Vagina (tissue), 2 donors: ENCODE measurements around the gene SGK2.

Source experiments
- POLR2A ChIP-seq, 2 donors: fragments of 450-650 bp; IDR thresholded peaks; one replicate each; pipeline ENCODE4 v1.6.1; 2017; ENCODE audit warnings: antibody characterized with exemption in 2 of 2, mild to moderate bottlenecking in 2 of 2, moderate library complexity in 2 of 2
- POLR2AphosphoS5 ChIP-seq, 2 donors: sonication (generic); formaldehyde crosslinking; IDR thresholded peaks; one replicate each; pipeline ENCODE4 v1.9.0; 2017; ENCODE audit warnings: antibody characterized with exemption in 2 of 2, mild to moderate bottlenecking in 2 of 2, low read depth in 1 of 2; ENCODE audit not compliant: insufficient read depth in 1 of 2

- TF ChIP-seq POLR2A (IDR thresholded peaks at IDR 0.05): no peak
- no peak for TF ChIP-seq POLR2AphosphoS5 (IDR thresholded peaks at IDR 0.05; ENCODE audit: insufficient read depth in 1 of 2, low read depth in 1 of 2)
These were observed 22.6 kb upstream of the SGK2 start for GRCh38 chr20:43536041-43536816.
